NCI-H1048 (cell line): ENCODE data around the gene TULP1.

Source experiments
- DNase-seq: peaks from one replicate; lab custom pipeline; 2025; lab: John Stamatoyannopoulos, UW

Gene TULP1

DNA sequence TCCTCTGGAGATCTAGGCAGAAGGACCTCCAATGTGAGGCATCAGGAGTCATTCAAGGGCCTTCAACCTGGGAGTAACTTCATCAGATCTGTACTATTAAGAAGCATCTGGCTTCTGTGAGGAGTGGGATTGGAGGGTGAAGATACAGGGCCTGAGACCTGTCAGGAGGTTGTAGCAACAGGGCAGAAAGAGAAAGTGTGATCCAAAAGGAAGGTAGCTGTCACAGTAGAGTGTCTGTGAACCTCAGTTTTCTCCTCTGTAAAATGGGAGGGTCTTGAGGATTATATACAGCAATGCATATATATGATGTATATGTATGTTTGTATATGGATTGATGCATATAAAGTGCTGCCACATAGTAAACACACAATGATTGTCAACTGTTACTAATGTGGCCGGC, 47.0 kb downstream of the TULP1 start:
- DNase-seq, result no peak

DNA sequence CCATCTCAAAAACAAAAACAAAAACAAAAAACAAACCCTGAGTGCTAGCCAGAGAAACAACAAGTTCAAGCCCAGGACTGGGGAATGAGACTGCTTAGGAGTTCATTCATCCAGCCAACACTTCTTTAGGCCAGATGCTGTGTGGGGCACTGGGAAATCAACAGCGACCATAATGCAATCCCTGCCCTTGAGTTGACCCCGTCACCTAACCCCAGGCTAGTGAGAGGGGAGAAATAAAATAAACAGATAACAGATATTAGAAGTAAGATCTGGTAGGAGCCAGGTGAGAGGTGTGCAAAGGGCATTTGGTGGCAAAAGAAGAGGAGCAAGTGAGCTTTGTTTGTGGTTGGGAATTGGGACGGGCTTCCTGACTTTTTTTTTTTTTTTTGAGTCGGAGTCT, 49.4 kb downstream of the TULP1 start:
- DNase-seq, result no peak

DNA sequence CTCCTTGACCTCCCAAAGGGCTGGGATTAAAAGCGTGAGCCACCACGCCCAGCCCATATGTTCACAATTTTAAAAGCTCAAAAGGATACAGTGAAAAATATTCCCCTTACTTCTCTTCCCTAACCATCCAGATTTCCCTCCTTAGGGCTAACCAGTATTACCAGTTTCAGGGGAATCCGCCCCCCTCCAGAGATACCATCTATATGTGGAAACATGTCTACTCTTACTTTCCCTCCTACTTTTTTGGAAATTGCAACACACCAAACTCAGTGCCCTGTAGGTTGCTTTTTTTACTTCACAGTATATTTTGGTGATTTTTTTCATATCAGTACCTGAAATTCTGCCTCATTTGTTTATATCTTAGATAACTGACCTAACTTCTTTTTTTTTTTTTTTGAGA, 51.4 kb downstream of the TULP1 start:
- DNase-seq, result no peak

DNA sequence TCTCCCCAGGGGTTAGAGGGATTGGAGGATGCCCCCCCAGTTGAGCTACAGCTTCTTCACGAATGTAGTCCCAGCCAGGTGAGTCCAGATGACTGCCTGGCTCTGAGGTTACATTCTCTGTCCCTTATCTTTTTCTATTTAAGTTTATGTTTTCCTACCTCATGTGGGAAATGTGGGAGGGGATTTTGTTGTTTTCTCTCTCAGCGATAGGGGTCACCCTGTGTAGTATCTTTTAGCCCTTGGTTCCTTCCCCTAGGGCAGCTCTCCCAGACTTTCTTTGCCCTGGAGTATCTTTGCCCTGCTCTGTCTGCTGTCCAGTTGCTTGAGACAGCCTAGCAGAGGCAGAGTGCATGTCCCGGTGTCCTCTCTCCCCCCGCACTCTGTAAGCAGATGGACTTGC, 54.8 kb downstream of the TULP1 start:
- DNase-seq, result no peak

DNA sequence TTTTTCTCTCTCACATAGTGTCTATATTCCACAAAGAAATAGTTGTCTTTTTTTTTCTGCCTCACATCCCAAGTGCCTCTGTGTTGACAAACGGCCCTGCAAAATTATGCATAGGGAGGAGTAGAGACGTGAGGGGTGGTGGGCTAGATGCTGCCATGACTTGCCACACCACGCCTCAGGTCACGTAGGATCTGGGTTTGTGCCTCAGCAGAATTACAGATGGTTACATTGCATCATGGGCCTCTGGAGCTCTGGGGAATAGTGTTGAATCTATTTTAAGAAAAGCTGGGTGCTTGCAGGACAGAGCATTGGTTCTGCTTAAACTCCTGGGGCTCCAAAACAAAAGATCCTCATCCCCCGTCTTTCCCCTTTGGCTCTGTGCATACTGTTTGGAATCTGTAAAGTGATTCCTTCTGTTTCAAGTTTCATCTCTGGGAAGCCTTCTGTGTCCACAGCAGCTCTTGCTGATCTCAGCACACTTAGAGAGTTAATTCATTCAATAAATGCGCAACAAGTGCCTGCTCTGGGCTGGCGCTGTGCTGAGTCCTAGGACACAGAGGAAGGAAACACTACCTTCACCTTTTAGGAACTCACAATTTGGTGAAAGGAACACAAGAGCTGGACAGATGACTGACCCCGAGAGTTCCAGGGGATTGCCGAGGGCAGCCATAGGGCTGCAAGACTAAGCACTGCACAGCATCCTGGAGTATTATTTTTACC, 58.1 kb downstream of the TULP1 start:
- DNase-seq, result no peak

DNA sequence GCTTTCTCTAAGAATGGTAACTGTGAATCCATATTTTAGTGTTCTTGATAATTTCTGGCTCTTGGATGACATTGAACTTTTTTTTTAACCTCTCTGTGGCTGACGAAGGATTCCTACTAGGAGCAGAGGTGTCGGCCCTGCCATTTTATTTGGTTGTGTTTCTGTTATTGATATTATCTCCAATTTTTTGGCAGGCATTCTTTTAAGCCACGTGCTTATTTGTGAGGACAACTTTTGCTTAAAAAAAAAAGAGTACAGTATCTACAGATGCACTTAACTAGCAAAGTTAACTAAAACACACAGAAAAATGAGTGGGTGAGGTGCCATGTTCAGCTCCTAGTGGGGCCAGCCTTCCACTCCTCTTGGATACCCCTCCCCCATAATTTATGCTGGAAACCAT, 59.5 kb downstream of the TULP1 start:
- no peak for DNase-seq

DNA sequence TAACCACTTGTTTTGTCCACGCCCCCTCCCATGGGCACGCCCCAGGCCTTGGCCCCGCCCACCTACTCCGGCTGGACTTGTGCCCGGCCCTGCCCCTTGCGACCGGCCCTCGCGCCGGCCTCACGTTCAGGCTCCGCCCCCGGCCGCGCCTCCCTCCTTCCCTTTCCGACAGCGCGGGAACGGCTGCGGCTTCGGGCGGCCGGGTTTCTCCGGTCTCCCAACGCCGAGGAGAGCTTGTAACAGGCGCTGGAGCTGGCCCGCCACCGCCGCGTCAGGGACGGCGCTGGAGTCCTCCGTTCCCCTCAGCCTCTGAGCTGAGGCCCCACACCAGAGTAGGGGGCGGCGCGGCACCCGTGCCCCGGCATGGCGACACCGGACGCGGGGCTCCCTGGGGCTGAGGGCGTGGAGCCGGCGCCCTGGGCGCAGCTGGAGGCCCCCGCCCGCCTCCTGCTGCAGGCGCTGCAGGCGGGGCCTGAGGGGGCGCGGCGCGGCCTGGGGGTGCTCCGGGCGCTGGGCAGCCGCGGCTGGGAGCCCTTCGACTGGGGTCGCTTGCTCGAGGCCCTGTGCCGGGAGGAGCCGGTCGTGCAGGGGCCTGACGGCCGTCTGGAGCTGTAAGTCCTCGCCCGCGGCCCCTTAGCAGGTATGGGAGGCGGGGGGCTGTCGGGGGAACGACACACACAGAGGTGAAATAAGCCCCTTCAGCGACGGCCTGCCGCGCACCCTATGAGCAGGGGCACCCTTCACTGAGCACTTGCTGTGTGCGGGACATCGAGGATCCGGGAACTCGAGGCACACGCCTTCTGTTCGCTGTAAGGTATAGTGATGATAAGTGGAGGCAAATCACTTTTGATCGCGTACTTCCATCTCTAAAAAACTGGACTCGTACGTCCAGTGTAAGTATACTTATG, 60.3 kb downstream of the TULP1 start, which contains the start of gene FANCE:
Gene FANCE, plus strand, starts transcription at position 156 of the 908 bp plus-strand sequence. Its CDS starts 208 bp downstream, at position 364.
- peak; percentile 75 for DNase-seq

DNA sequence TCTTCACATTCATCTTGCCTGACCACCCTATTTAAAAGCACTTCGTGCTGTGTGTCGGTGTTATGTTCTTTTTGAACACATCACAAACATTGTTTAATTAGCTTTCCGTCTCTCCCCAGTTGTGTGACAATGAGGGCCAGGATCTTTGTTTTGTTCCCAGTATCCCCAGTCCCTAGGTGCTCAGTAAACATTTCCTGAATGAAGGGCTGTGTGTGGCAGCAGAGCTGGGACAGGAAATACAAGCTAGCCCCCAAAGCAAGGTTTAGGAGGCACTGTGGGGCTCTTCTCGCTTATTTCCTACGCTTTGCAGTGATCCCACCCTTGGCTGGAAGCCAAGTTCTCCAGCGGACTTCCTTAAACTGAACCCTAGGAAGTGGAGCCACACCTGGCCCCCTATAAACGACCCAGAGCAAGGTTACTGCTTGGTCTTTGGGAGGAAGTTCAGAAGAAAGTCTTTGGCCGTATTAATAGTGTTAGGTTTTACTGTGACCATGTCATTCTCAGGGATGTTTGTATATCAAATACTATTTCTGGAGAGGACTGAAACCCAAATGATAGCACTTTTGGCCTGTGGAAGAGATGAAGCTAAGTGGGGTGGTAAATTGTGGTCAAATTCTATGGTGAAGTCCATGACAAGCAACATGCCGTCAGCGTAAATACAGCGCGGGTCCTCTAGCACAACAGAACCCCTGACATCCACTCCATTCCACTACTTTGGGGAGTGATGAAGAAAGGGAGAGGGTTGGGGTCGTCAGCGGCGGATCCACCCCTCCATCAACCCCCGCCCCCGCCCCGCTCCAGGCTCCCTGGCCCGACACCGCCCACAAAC, 61.1 kb downstream of the TULP1 start:
- no peak for DNase-seq

DNA sequence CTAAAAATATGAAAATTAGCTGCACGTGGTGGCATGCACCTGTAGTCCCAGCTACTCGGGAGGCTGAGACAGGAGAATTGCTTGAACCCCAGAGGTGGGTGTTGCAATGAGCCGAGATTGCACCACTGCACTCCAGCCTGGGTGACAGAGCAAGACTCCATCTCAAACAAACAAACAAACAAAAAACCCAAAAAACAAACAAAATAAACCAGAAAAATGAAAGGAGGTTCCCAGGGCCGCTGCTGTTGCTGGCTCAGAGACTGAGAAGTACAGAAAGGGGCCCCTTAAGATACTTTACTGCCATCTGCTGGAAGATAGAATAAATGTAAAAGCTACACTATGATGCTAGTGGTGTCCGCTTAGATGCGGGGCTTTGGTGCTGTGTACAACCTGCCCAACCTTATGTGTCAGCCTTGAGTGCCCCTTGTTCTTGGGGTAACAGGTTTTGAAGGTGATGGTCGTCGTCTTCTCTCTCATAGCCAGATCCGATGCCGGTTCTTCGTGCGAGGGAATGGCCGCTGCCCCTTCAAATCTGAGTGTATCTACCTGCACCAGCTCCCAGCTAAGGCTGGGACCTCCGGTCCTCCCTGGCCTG, 63.3 kb downstream of the TULP1 start:
- DNase-seq, result peak; percentile 47

DNA sequence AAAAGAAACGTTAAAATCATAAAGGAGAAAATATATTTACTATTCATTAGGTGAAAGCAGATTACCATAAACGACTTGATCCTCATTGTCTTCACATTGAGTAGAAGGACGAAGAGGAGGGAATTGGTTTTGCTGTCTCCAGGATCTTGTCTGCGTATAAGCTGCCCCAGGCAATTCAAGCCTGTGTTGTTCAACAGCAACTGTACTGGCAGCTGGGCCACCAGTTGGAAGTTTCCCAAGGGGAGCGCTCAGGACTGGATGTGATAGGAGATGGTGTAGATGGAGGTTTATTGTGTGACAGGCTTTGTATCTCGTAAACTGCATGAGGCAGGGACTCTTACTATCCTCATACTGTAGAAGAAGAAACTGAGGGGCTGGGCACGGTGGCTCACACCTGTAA, 64.5 kb downstream of the TULP1 start:
- no peak for DNase-seq
